IPS-18a (cell line): ENCODE data around the gene GMPR.
"Not testable (repeated sequence)": the region's sequence is repeated elsewhere in the genome, so short reads cannot be mapped to it uniquely, and the experiment has no call there.

Experiments used
- H3K27ac ChIP-seq: one replicate; pipeline ENCODE4 v1.5.1; 2013; ENCODE audit warnings: low read length
- H3K27me3 ChIP-seq: one replicate; pipeline ENCODE4 v1.6.1; 2013; ENCODE audit warnings: mild to moderate bottlenecking, low read length; ENCODE audit not compliant: control insufficient read depth, insufficient read depth
- H3K36me3 ChIP-seq: one replicate; pipeline ENCODE4 v1.6.1; 2013; ENCODE audit warnings: low read depth, low read length; ENCODE audit not compliant: control insufficient read depth
- H3K4me1 ChIP-seq: one replicate; pipeline ENCODE4 v1.6.1; 2013; ENCODE audit warnings: low read depth, low read length; ENCODE audit not compliant: control insufficient read depth
- H3K4me3 ChIP-seq: one replicate; pipeline ENCODE4 v1.5.1; 2013; ENCODE audit warnings: low read length
- H3K9ac ChIP-seq: one replicate; pipeline ENCODE4 v1.6.1; 2013; ENCODE audit warnings: mild to moderate bottlenecking, low read length, moderate library complexity
- H3K9me3 ChIP-seq: one replicate; pipeline ENCODE4 v1.6.1; 2013; ENCODE audit warnings: low read depth, low read length; ENCODE audit not compliant: control insufficient read depth

The GMPR gene

DNA sequence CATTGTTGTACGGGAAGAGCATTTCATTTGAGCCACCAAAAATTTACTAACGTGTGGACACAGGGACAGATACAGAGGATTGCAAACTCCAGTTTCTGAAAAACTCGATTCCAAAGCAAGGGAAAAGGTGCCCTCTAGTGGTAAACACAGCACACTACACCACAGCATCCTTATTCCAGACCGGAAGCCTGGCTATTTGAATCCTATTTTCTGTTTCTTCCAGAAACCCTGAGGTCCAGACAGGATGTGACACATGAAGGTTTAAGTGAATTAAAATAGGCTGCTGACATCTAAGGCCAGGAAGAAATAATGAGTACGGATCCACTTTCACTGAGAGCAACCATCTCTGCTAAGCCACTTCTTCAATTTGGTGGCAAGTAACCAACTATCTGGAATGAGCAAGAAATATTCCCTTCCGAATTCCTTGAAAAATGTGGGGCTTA lies 31.8 kb upstream of the GMPR start:
- Histone ChIP-seq H3K27ac (no peak overlapping the region), H3K9ac (no peak overlapping the region), H3K4me1 (no peaks in the 10 kb centered on the region), H3K36me3 (no peaks in the 10 kb centered on the region), H3K4me3 (no peak overlapping the region), H3K9me3 (no peaks in the 10 kb centered on the region), H3K27me3 (no peaks in the 10 kb centered on the region)

DNA sequence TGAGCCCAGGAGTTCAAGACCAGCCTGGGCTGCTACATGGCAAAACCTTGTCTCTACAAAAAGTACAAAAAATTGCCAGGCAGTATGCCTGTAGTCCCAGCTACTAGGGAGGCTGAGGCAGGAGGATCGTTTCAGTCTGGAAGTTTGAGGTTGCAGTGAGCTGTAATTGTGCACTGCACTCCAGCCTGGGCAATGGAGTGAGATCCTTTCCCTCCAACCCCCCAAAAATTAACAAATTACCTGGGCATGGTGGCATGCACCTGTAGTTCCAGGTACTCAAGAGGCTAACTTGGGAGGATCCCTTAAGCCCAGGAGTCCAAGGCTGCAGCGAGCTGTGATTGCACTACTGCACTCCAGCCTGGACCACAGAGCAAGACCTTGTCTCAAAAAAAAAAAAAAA lies 29.4 kb upstream of the GMPR start:
- H3K9ac ChIP-seq: no peak overlapping the region
- H3K27ac ChIP-seq: no peak overlapping the region
- no peaks in the 10 kb centered on the region for H3K9me3 ChIP-seq
- H3K27me3 ChIP-seq: no peaks in the 10 kb centered on the region
- H3K4me3 ChIP-seq: no peak overlapping the region
- no peaks in the 10 kb centered on the region for H3K4me1 ChIP-seq
- no peaks in the 10 kb centered on the region for H3K36me3 ChIP-seq

GRCh38 chr6:16209539-16209938 lies 28.8 kb upstream of the GMPR start:
- no peak overlapping the region for H3K9ac ChIP-seq
- H3K27me3 ChIP-seq: no peaks in the 10 kb centered on the region
- no peaks in the 10 kb centered on the region for H3K4me1 ChIP-seq
- no peak overlapping the region for H3K4me3 ChIP-seq
- H3K9me3 ChIP-seq: no peaks in the 10 kb centered on the region
- H3K36me3 ChIP-seq: no peaks in the 10 kb centered on the region
- no peak overlapping the region for H3K27ac ChIP-seq

- Histone ChIP-seq H3K36me3 (no peaks in the 10 kb centered on the region), H3K27ac (no peak overlapping the region), H3K4me1 (no peaks in the 10 kb centered on the region), H3K9ac (no peak overlapping the region), H3K4me3 (no peak overlapping the region), H3K9me3 (no peaks in the 10 kb centered on the region), H3K27me3 (no peaks in the 10 kb centered on the region)
These were observed 26.1 kb upstream of the GMPR start for GRCh38 chr6:16212276-16212675.

DNA sequence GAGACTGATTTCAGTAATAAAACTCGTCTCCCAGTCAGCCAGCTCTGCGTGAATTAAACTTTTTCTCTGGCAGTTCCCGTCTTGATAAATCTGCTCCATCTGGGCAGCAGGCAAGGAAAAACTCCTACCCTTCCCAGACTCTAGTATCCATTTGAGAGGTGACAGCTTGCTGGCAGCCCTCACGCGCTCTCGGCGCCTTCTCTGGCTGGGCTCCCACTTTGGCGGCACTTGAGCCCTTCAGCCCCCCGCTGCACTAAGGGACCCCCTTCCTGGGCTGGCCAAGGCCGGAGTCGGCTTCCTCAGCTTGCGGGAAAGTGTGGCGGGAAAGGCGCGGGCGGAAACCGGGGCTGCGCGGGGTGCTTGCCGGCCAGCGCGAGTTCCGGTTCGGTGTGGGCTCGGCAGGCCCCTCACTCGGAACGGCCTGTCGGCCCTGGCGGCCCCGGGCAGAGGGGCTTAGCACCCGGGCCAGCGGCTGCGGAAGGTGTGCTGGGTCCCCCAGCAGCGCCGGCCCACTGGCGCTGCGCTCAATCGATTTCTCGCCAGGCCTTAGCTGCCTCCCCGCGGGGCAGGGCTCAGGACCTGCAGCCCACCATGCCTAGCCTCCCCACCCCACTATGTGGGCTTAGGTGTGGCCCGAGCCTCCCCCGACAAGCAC lies 21.8 kb upstream of the GMPR start:
- no peaks in the 10 kb centered on the region for H3K4me1 ChIP-seq
- H3K27me3 ChIP-seq: no peaks in the 10 kb centered on the region
- no peaks in the 10 kb centered on the region for H3K36me3 ChIP-seq
- no peak overlapping the region for H3K27ac ChIP-seq
- no peaks in the 10 kb centered on the region for H3K9me3 ChIP-seq
- H3K9ac ChIP-seq: no peak overlapping the region
- no peak overlapping the region for H3K4me3 ChIP-seq

DNA sequence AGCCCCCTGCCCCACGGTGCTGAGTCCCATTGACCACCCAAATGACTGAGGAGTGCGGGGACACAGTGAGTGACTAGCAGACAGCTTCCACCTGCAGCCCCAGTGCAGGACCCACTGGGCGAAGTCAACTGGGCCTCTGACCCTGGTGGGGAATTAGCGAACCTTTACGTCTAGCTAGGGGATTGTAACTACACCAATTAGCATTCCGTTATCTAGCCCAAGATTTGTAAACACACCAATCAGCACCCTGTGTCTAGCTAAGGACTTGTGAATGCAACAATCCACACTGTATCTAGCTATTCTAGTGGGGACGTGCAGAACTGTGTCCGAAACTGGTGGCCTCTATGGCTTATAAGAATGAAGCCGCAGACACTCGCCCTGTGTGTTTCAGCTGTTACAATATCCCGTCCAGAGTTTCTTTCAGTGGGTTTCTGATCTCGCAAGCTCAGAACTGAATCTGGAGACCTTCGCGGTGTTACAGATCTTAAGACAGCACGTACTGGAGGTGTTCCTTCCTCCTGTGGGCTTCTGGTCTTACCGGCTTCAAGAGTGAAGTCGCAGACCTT lies 21.1 kb upstream of the GMPR start:
- Histone ChIP-seq H3K4me3 (no peak overlapping the region), H3K27ac (no peak overlapping the region), H3K4me1 (no peaks in the 10 kb centered on the region), H3K9me3 (no peaks in the 10 kb centered on the region), H3K36me3 (no peaks in the 10 kb centered on the region), H3K9ac (no peak overlapping the region), H3K27me3 (no peaks in the 10 kb centered on the region)

DNA sequence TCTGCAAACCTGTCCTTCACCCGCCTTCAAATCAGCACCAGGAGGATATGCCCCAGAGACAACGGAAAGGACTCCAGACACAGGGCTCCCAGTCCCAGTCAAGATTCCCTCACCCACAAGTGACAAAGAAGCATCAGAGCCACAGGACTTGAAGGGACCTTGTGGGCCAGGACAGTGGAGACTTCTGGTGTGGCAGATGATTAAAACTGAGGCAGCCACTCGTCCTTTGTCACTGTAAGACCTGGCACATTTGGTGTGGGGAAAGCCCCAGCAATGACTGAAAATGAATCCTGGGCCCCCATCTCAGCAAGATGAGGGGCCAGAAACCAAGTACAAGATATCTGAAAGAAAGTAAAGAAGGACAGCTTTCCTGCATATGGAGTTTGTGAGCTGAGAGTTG lies 15.6 kb upstream of the GMPR start:
- no peak overlapping the region for H3K27ac ChIP-seq
- H3K9me3 ChIP-seq: no peaks in the 10 kb centered on the region
- no peak overlapping the region for H3K4me3 ChIP-seq
- H3K27me3 ChIP-seq: no peaks in the 10 kb centered on the region
- H3K4me1 ChIP-seq: peaks cover 4% of the 10 kb centered on the region
- H3K36me3 ChIP-seq: no peaks in the 10 kb centered on the region
- no peak overlapping the region for H3K9ac ChIP-seq

GRCh38 chr6:16223362-16223761 lies 15.0 kb upstream of the GMPR start:
- H3K27ac ChIP-seq: no peak overlapping the region
- H3K9me3 ChIP-seq: no peaks in the 10 kb centered on the region
- H3K27me3 ChIP-seq: peaks cover 3% of the 10 kb centered on the region
- no peak overlapping the region for H3K9ac ChIP-seq
- H3K4me3 ChIP-seq: no peak overlapping the region
- H3K4me1 ChIP-seq: peaks cover 4% of the 10 kb centered on the region
- no peaks in the 10 kb centered on the region for H3K36me3 ChIP-seq

DNA sequence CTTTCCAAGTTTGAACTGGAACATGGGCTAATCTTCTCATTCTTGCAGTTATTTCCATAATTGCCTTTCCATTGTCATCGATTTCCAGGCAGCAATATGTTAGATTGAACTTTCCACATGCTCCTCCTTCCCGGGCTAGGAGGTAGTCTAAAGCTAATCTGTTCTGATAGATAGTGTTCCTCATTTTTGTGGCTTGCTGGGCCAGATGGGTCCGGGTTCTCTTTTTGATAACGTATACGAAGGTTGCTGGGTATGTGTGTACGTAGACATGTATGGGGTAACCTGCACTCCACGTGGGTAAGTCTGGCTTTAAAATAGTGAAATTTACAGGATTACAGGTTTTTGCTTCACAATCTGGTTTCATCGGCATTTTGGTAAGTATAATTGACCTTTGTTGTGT lies 14.0 kb upstream of the GMPR start:
- no peaks in the 10 kb centered on the region for H3K9me3 ChIP-seq
- H3K36me3 ChIP-seq: no peaks in the 10 kb centered on the region
- H3K4me3 ChIP-seq: no peak overlapping the region
- H3K4me1 ChIP-seq: peaks cover 8% of the 10 kb centered on the region
- no peak overlapping the region for H3K9ac ChIP-seq
- peaks cover 11% of the 10 kb centered on the region for H3K27me3 ChIP-seq
- no peak overlapping the region for H3K27ac ChIP-seq

- peaks cover 15% of the 10 kb centered on the region for H3K4me1 ChIP-seq
- H3K4me3 ChIP-seq, H3K27ac ChIP-seq, H3K9me3 ChIP-seq, H3K9ac ChIP-seq, H3K36me3 ChIP-seq: not testable (repeated sequence)
- H3K27me3 ChIP-seq: peaks cover 15% of the 10 kb centered on the region
These were observed 13.2 kb upstream of the GMPR start for GRCh38 chr6:16225062-16225731.

- peaks cover 17% of the 10 kb centered on the region for H3K27me3 ChIP-seq
These were observed 12.0 kb upstream of the GMPR start for GRCh38 chr6:16226117-16227047.

More at GRCh38 chr6:16226117-16227047, 12.0 kb upstream of the GMPR start:
- not testable (repeated sequence) for H3K9me3 ChIP-seq, H3K9ac ChIP-seq, H3K27ac ChIP-seq, H3K4me3 ChIP-seq, H3K36me3 ChIP-seq
- H3K4me1 ChIP-seq: peaks cover 15% of the 10 kb centered on the region
